ENCODE measurements around the gene AMDHD2.
A peak's percentile ranks its signal among the peaks of the same experiment; 100 is the strongest.
"Not testable (repeated sequence)": the region's sequence is repeated elsewhere in the genome, so short reads cannot be mapped to it uniquely, and the experiment has no call there.

Gene AMDHD2

DNA sequence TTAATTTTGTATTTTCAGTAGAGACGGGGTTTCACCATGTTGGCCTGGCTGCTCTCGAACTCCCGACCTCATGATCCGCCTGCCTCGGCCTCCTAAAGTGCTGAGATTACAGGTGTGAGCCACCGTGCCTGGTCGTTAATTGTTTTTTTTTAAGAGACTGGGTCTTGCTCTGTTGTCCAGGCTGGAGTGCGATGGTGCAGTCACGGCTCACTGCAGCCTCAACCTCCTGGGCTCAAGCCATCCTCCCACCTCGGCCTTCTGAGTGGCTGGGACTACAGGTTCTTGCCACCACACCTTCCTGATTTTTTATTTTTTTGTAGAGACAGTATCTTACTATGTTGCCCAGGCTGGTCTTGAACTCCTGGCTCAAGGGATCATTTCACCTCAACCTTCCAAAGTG lies 40.2 kb upstream of the AMDHD2 start:
- H3K36me3 ChIP-seq (ENCODE audit: control insufficient read depth in 2 of 2, insufficient read depth in 1 of 2, low read length in 2 of 2); H3K4me3 ChIP-seq (ENCODE audit: low read depth, low read length); H3K27ac ChIP-seq (ENCODE audit: extremely low read depth, low read depth, low read length); POLR2A ChIA-PET; H3K9me3 ChIP-seq (ENCODE audit: control insufficient read depth, insufficient read depth, low read depth, low read length); H3K4me1 ChIP-seq (ENCODE audit: control insufficient read depth, insufficient read depth, low read length); CTCF ChIA-PET: not testable (repeated sequence)
- peak; percentile 79 for TF ChIP-seq ZNF121 (tag by site-specific recombination; IDR thresholded peaks at IDR 0.05)

DNA sequence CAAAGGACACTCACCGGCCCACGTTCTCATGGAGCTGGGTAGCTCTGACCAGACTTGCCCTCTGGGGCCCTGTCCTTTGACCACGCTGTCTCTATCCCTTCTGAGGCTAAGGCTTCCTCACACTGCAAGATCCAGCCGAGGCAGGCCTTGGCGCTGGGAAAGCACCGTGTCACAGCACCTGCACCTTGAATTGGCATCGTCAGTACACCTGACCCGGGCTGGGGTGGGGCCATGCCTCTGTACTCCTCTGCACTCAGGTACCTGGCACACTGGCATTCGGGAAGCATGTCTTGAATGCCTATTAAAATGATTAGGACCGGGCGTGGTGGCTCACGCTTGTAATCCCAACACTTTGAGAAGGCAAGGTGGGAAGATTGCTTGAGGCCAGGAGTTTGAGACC lies 39.2 kb upstream of the AMDHD2 start:
- no peaks in the 10 kb centered on the region for H3K4me1 ChIP-seq (ENCODE audit: control insufficient read depth, insufficient read depth, low read length)
- CTCF ChIA-PET = no interaction called here
- POLR2A ChIA-PET = no interaction called here

DNA sequence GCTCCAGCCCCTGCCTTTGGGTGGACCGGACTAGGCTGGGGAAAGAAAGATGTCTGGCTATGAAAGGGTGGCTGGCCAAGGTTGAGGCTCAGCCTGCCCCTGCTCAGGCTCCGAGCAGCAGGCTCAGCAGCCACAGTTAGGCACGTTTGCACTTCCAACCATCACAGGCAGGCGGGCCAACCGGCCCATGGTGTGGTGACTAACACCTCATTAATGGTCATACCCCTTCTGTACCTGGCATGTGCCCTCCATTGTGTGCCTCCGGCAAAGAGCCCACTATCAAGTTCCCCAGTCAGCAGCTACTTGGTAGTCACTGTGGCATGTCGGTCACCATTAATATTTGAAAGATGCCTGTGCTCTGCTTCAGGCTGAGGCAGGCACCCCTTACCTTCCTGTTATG lies 38.5 kb upstream of the AMDHD2 start:
- ChIA-PET POLR2A (no interaction called here), CTCF (no interaction called here)
- TF ChIP-seq ZNF335 (tag by site-specific recombination; conservative IDR thresholded peaks at IDR 0.05) (no peak), ZNF701 (tag by site-specific recombination; IDR thresholded peaks at IDR 0.05) (no peak), ZNF112 (tag by site-specific recombination; IDR thresholded peaks at IDR 0.05) (no peak)
- TF ChIP-seq, protein P1, sequence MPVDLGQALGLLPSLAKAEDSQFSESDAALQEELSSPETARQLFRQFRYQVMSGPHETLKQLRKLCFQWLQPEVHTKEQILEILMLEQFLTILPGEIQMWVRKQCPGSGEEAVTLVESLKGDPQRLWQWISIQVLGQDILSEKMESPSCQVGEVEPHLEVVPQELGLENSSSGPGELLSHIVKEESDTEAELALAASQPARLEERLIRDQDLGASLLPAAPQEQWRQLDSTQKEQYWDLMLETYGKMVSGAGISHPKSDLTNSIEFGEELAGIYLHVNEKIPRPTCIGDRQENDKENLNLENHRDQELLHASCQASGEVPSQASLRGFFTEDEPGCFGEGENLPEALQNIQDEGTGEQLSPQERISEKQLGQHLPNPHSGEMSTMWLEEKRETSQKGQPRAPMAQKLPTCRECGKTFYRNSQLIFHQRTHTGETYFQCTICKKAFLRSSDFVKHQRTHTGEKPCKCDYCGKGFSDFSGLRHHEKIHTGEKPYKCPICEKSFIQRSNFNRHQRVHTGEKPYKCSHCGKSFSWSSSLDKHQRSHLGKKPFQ (tag by site-specific recombination; IDR thresholded peaks at IDR 0.05) = no peak
- no peaks in the 10 kb centered on the region for H3K9me3 ChIP-seq (ENCODE audit: control insufficient read depth, insufficient read depth, low read depth, low read length)
- H3K27ac ChIP-seq (ENCODE audit: extremely low read depth, low read depth, low read length) = no peak overlapping the region
- no peaks in the 10 kb centered on the region for H3K4me1 ChIP-seq (ENCODE audit: control insufficient read depth, insufficient read depth, low read length)
- H3K4me3 ChIP-seq (ENCODE audit: low read depth, low read length) = no peak overlapping the region
- peaks cover 0 to 4% of the 10 kb centered on the region in 2 experiments; a peak in 1 of 3 replicates for H3K36me3 ChIP-seq (ENCODE audit: control insufficient read depth in 2 of 2, insufficient read depth in 1 of 2, low read length in 2 of 2)

More for the DNA sequence above, 39.2 kb upstream of the AMDHD2 start:
- no peaks in the 10 kb centered on the region for H3K9me3 ChIP-seq (ENCODE audit: control insufficient read depth, insufficient read depth, low read depth, low read length)
- H3K36me3 ChIP-seq (ENCODE audit: control insufficient read depth in 2 of 2, insufficient read depth in 1 of 2, low read length in 2 of 2) = peaks cover 0 to 4% of the 10 kb centered on the region in 2 experiments; a peak in 1 of 3 replicates
- TF ChIP-seq ZNF366 (tag by site-specific recombination; conservative IDR thresholded peaks at IDR 0.05) (no peak), EGR2 (tag by site-specific recombination; IDR thresholded peaks at IDR 0.05; ENCODE audit: low read depth) (no peak), ZNF658 (tag by site-specific recombination; IDR thresholded peaks at IDR 0.05) (no peak), ZNF274 (IDR thresholded peaks at IDR 0.05; ENCODE audit: low read length) (no peak), ZNF274 (tag by site-specific recombination; IDR thresholded peaks at IDR 0.05; ENCODE audit: borderline replicate concordance) (no peak), REPIN1 (tag by site-specific recombination; IDR thresholded peaks at IDR 0.05; ENCODE audit: low read depth) (no peak), SP2 (tag by site-specific recombination; IDR thresholded peaks at IDR 0.05) (no peak), GFI1B (tag by site-specific recombination; IDR thresholded peaks at IDR 0.05) (no peak), SCRT2 (tag by site-specific recombination; IDR thresholded peaks at IDR 0.05) (no peak)
- TF ChIP-seq, protein P2, sequence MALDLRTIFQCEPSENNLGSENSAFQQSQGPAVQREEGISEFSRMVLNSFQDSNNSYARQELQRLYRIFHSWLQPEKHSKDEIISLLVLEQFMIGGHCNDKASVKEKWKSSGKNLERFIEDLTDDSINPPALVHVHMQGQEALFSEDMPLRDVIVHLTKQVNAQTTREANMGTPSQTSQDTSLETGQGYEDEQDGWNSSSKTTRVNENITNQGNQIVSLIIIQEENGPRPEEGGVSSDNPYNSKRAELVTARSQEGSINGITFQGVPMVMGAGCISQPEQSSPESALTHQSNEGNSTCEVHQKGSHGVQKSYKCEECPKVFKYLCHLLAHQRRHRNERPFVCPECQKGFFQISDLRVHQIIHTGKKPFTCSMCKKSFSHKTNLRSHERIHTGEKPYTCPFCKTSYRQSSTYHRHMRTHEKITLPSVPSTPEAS (tag by site-specific recombination; IDR thresholded peaks at IDR 0.05) = no peak
- no peak overlapping the region for H3K4me3 ChIP-seq (ENCODE audit: low read depth, low read length)
- H3K27ac ChIP-seq (ENCODE audit: extremely low read depth, low read depth, low read length) = no peak overlapping the region

DNA sequence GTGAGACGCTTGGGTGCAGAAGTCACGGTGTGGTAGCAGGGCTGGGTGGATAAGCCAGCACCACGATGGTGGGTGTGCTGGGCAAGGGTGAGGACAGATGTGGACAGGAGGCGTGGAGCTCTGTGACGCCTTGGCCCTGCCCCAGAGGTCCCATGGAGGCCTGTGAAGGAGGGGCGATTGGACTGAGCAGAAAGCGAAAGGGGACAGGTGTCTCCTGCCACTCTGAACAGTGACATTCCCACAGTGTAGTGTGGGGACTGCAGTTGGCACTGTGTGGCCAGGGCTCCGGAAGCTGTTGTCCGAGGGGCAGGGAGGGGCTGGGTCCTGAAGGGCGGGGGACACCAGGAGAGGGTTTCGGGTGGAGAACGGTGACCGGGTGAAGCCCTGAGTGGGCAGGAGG lies 37.9 kb upstream of the AMDHD2 start:
- ChIA-PET POLR2A (no interaction called here), CTCF (interaction anchor here (1.8 kb wide), 1 partner anchor 19 kb away, joined by 7 read pairs; no protein-coding TSS in a partner anchor)
- no peak overlapping the region for H3K4me3 ChIP-seq (ENCODE audit: low read depth, low read length)
- no peaks in the 10 kb centered on the region; the same call in 1 of the 2 replicates for H3K4me1 ChIP-seq (ENCODE audit: control insufficient read depth, insufficient read depth, low read length)
- H3K36me3 ChIP-seq (ENCODE audit: control insufficient read depth in 2 of 2, insufficient read depth in 1 of 2, low read length in 2 of 2) = peaks cover 0 to 4% of the 10 kb centered on the region in 2 experiments; a peak in 1 of 3 replicates
- H3K27ac ChIP-seq (ENCODE audit: extremely low read depth, low read depth, low read length) = no peak overlapping the region
- H3K9me3 ChIP-seq (ENCODE audit: control insufficient read depth, insufficient read depth, low read depth, low read length) = no peaks in the 10 kb centered on the region
- TF ChIP-seq ZNF302 (tag by site-specific recombination; IDR thresholded peaks at IDR 0.05; ENCODE audit: low read depth) = no peak
- TF ChIP-seq, protein P3, sequence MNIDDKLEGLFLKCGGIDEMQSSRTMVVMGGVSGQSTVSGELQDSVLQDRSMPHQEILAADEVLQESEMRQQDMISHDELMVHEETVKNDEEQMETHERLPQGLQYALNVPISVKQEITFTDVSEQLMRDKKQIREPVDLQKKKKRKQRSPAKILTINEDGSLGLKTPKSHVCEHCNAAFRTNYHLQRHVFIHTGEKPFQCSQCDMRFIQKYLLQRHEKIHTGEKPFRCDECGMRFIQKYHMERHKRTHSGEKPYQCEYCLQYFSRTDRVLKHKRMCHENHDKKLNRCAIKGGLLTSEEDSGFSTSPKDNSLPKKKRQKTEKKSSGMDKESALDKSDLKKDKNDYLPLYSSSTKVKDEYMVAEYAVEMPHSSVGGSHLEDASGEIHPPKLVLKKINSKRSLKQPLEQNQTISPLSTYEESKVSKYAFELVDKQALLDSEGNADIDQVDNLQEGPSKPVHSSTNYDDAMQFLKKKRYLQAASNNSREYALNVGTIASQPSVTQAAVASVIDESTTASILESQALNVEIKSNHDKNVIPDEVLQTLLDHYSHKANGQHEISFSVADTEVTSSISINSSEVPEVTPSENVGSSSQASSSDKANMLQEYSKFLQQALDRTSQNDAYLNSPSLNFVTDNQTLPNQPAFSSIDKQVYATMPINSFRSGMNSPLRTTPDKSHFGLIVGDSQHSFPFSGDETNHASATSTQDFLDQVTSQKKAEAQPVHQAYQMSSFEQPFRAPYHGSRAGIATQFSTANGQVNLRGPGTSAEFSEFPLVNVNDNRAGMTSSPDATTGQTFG (tag by site-specific recombination; IDR thresholded peaks at IDR 0.05; ENCODE audit: borderline replicate concordance) = no peak
- TF ChIP-seq, protein P4, sequence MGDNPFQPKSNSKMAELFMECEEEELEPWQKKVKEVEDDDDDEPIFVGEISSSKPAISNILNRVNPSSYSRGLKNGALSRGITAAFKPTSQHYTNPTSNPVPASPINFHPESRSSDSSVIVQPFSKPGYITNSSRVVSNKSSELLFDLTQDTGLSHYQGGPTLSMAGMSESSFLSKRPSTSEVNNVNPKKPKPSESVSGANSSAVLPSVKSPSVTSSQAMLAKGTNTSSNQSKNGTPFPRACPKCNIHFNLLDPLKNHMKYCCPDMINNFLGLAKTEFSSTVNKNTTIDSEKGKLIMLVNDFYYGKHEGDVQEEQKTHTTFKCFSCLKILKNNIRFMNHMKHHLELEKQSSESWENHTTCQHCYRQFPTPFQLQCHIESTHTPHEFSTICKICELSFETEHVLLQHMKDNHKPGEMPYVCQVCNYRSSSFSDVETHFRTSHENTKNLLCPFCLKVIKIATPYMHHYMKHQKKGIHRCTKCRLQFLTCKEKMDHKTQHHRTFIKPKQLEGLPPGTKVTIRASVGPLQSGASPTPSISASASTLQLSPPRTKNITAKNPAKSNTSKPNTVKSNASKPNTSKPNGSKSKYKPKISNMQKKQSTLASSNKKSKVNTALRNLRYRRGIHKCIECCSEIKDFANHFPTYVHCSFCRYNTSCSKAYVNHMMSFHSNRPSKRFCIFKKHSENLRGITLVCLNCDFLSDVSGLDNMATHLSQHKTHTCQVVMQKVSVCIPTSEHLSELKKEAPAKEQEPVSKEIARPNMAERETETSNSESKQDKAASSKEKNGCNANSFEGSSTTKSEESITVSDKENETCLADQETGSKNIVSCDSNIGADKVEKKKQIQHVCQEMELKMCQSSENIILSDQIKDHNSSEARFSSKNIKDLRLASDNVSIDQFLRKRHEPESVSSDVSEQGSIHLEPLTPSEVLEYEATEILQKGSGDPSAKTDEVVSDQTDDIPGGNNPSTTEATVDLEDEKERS (tag by site-specific recombination; IDR thresholded peaks at IDR 0.05) = no peak
- TF ChIP-seq ZNF654 (tag by site-specific recombination; IDR thresholded peaks at IDR 0.05; ENCODE audit: low read depth) = no peak
- no peak for TF ChIP-seq ZSCAN16 (tag by site-specific recombination; IDR thresholded peaks at IDR 0.05)
- no peak for TF ChIP-seq SP2 (tag by site-specific recombination; IDR thresholded peaks at IDR 0.05)
- TF ChIP-seq ZNF473 (tag by site-specific recombination; IDR thresholded peaks at IDR 0.05) = no peak
